Ovary (tissue), 3 donors: ENCODE measurements around the gene CYP27B1.

ENCODE experiments used
- CTCF ChIP-seq, 3 donors: fragments of 450-650 bp in 2 of 3; fragments of 200-600 bp in 1 of 3; IDR thresholded peaks; one replicate each; pipeline versions ENCODE4 v1.5.1 to v1.8.0; 2016 to 2022; ENCODE audit warnings: antibody characterized with exemption in 3 of 3, mild to moderate bottlenecking in 1 of 3
- EP300 ChIP-seq: sonication (generic); formaldehyde crosslinking; IDR thresholded peaks from one replicate; pipeline ENCODE4 v1.6.1; 2017; ENCODE audit warnings: antibody characterized with exemption
- POLR2A ChIP-seq: fragments of 450-650 bp; IDR thresholded peaks from one replicate; pipeline ENCODE4 v1.6.1; 2017; ENCODE audit warnings: antibody characterized with exemption, mild to moderate bottlenecking, moderate library complexity
- donor health status: DM: no; HTN: no; CAD: no.

GRCh38 chr12:57724003-57724935, 42.6 kb downstream of the CYP27B1 start:
- TF ChIP-seq CTCF (IDR thresholded peaks at IDR 0.05) (no peak), POLR2A (no peak), EP300 (no peak)
